HepG2 (cell line): ENCODE data around the gene XRCC1. TPM values are rescaled to one million over a fixed set of nuclear protein-coding genes. Genes with fewer than 3 reads are reported as not detected.

Experiments used
- BORCS8-MEF2B ChIP-seq: sonication (generic); formaldehyde crosslinking; IDR thresholded peaks from 2 replicates; pipeline ENCODE4 v1.8.0; 2022; ENCODE audit warnings: mild to moderate bottlenecking, missing genetic modification reagents
- CBFB ChIP-seq: sonication (generic); formaldehyde crosslinking; IDR thresholded peaks from 2 replicates; pipeline ENCODE4 v1.4.0; 2020; ENCODE audit warnings: missing genetic modification reagents
- CHD2 ChIP-seq: IDR thresholded peaks from 2 replicates; pipeline ENCODE4 v1.6.1; 2011; ENCODE audit warnings: low read depth, low read length, improper control_type of control experiment
- DMAP1 ChIP-seq: IDR thresholded peaks from 2 replicates; pipeline ENCODE4 v1.6.1; 2016
- FOXK2 ChIP-seq: fragments of 450-650 bp; IDR thresholded peaks from 2 replicates; pipeline ENCODE4 v1.6.1; 2016
- HDAC1 ChIP-seq: sonication (generic); formaldehyde crosslinking; IDR thresholded peaks from 2 replicates; pipeline ENCODE4 v1.5.1; 2020; ENCODE audit warnings: mild to moderate bottlenecking, missing genetic modification reagents
- NFATC3 ChIP-seq: sonication (generic); formaldehyde crosslinking; IDR thresholded peaks from 2 replicates; pipeline ENCODE4 v1.5.1; 2020; ENCODE audit warnings: mild to moderate bottlenecking, missing genetic modification reagents
- NFE2L1 ChIP-seq: sonication (generic); formaldehyde crosslinking; IDR thresholded peaks from 2 replicates; pipeline ENCODE4 v1.4.0; 2020; ENCODE audit warnings: missing genetic modification reagents, mild to moderate bottlenecking, borderline replicate concordance
- NFE2L2 ChIP-seq: fragments of 150-350 bp; IDR thresholded peaks from 2 replicates; pipeline ENCODE4 v1.6.1; 2014; ENCODE audit warnings: low read length
- SOX5 ChIP-seq: IDR thresholded peaks from 2 replicates; pipeline ENCODE4 v1.6.1; 2016; ENCODE audit warnings: borderline replicate concordance
- TCF7 ChIP-seq: sonication (generic); IDR thresholded peaks from 2 replicates; pipeline ENCODE4 v1.6.1; 2016; ENCODE audit warnings: antibody characterized with exemption, low read depth
- TMF1 ChIP-seq: sonication (generic); formaldehyde crosslinking; IDR thresholded peaks from 2 replicates; pipeline ENCODE4 v1.8.1; 2022; ENCODE audit warnings: low read depth, missing genetic modification reagents
- ZBTB42 ChIP-seq: sonication (generic); formaldehyde crosslinking; IDR thresholded peaks from 2 replicates; pipeline ENCODE4 v1.5.0; 2020; ENCODE audit warnings: mild to moderate bottlenecking, missing genetic modification reagents
- ZFP36 ChIP-seq: fragments of 150-350 bp; IDR thresholded peaks from 2 replicates; pipeline ENCODE4 v1.6.1; 2018; ENCODE audit warnings: borderline replicate concordance, low read length, low read depth; ENCODE audit not compliant: partially characterized antibody
- ZNF333 ChIP-seq: sonication (generic); formaldehyde crosslinking; IDR thresholded peaks from 2 replicates; pipeline ENCODE4 v1.4.0; 2020; ENCODE audit warnings: mild to moderate bottlenecking, missing genetic modification reagents, borderline replicate concordance
- ZNF33A ChIP-seq: sonication (generic); formaldehyde crosslinking; IDR thresholded peaks from 2 replicates; pipeline ENCODE4 v1.5.1; 2020; ENCODE audit warnings: missing genetic modification reagents, mild to moderate bottlenecking, moderate library complexity, borderline replicate concordance
- ZNF354B ChIP-seq: sonication (generic); formaldehyde crosslinking; IDR thresholded peaks from 2 replicates; pipeline ENCODE4 v1.8.0; 2022; ENCODE audit warnings: mild to moderate bottlenecking, missing genetic modification reagents
- ZNF441 ChIP-seq: sonication (generic); formaldehyde crosslinking; IDR thresholded peaks from 2 replicates; pipeline ENCODE4 v1.7.0; 2021; ENCODE audit warnings: missing genetic modification reagents, borderline replicate concordance
- ZNF510 ChIP-seq: sonication (generic); formaldehyde crosslinking; IDR thresholded peaks from 2 replicates; pipeline ENCODE4 v1.4.0; 2020; ENCODE audit warnings: low read depth, mild to moderate bottlenecking, missing genetic modification reagents
- ZNF556 ChIP-seq: sonication (generic); formaldehyde crosslinking; IDR thresholded peaks from 2 replicates; pipeline ENCODE4 v1.4.0; 2020; ENCODE audit warnings: mild to moderate bottlenecking, missing genetic modification reagents, borderline replicate concordance
- ZNF7 ChIP-seq: IDR thresholded peaks from 2 replicates; pipeline ENCODE4 v1.6.1; 2016; ENCODE audit warnings: missing biosample characterization, missing genetic modification reagents
- ZNF713 ChIP-seq: sonication (generic); formaldehyde crosslinking; IDR thresholded peaks from 2 replicates; pipeline ENCODE4 v1.4.0; 2020; ENCODE audit warnings: mild to moderate bottlenecking, missing genetic modification reagents
- ZSCAN30 ChIP-seq: sonication (generic); formaldehyde crosslinking; IDR thresholded peaks from 2 replicates; pipeline ENCODE4 v1.5.0; 2020; ENCODE audit warnings: mild to moderate bottlenecking, missing genetic modification reagents
- polyA plus RNA-seq, 8 experiments: library from polyadenylated mRNA; depleted of rRNA in 3 of 8; stranded (reverse) in 7 of 8; unstranded in 1 of 8; fragments of >200 nt; fragmentation: Illumina TruSeq in 4 of 8; extraction: Trizol in 4 of 8; gene quantifications; 2 replicates each; pipeline versions ENCODE4 v1.2.1 to v1.2.3, GENCODE V29; 2011 to 2016; ENCODE audit warnings: low read depth in 4 of 8, missing spikeins in 1 of 8, mixed read lengths in 1 of 8; ENCODE audit not compliant: insufficient read depth in 1 of 8
- total RNA-seq, 5 experiments: library from RNA; depleted of rRNA; stranded (reverse); fragments of >200 nt; fragmentation: Illumina TruSeq; extraction: Trizol; gene quantifications; 2 replicates each; pipeline ENCODE4 v1.2.3, GENCODE V29; 2016; ENCODE audit warnings: low read depth in 1 of 5
- TF ChIP-seq, protein P1 (sequence below): sonication (generic); formaldehyde crosslinking; IDR thresholded peaks from 2 replicates; pipeline ENCODE4 v1.4.0; 2020; ENCODE audit warnings: mild to moderate bottlenecking, missing genetic modification reagents
- TF ChIP-seq, protein P2 (sequence below): IDR thresholded peaks from 2 replicates; pipeline ENCODE4 v1.6.1; 2018; ENCODE audit warnings: missing genetic modification reagents, mild to moderate bottlenecking, missing compliant biosample characterization
- TF ChIP-seq, protein P3 (sequence below): IDR thresholded peaks from 2 replicates; pipeline ENCODE4 v1.6.1; 2016; ENCODE audit warnings: mild to moderate bottlenecking, missing biosample characterization, missing genetic modification reagents
- TF ChIP-seq, protein P4 (sequence below): IDR thresholded peaks from 2 replicates; pipeline ENCODE4 v1.6.1; 2016; ENCODE audit warnings: missing biosample characterization, missing genetic modification reagents, low read depth
- TF ChIP-seq, protein P5 (sequence below): sonication (generic); formaldehyde crosslinking; IDR thresholded peaks from 2 replicates; pipeline ENCODE4 v1.8.0; 2022; ENCODE audit warnings: mild to moderate bottlenecking, missing genetic modification reagents, borderline replicate concordance

XRCC1 gene
- total and polyA plus RNA-seq, 2 of the 13 experiments (the other 11 are each of a cell fraction or from before 2014, with no cell fraction given) = 24.7 to 26.3 TPM

DNA sequence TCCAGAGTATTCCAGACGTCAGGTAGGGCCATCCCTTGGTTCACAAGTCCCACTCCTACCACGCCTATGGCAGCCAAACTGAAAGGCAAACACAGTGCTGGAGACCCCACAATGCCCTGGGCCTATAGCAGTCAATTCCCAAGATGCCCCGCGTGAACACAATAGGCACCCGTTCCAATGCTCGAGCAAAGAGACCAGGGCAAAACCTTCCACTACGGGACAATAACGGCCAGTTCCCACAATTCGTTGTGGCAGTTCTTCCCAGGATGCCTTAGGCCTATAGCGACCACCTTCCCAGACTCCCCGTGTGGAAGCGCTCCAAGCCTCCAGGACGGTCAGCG, 43.6 kb upstream of the XRCC1 start (continued):
- TF ChIP-seq BORCS8-MEF2B (CRISPR knock-in tag) (no peak), DMAP1 (CRISPR knock-in tag) (no peak; the same call in 1 of the 2 replicates), CBFB (no peak), SOX5 (CRISPR knock-in tag) (no peak), NFATC3 (CRISPR knock-in tag) (no peak), CHD2 (no peak), TCF7 (no peak), ZNF333 (CRISPR knock-in tag) (no peak), TMF1 (CRISPR knock-in tag) (no peak), ZNF354B (CRISPR knock-in tag) (no peak), ZNF713 (CRISPR knock-in tag) (no peak), ZNF33A (no peak), ZNF510 (0 out of 2 replicates have a peak, but pooled peaks have one; percentile 10), ZBTB42 (no peak), ZNF441 (CRISPR knock-in tag) (peak; percentile 75; the same call in 1 of the 2 replicates), NFE2L2 (no peak), ZFP36 (no peak), FOXK2 (no peak), NFE2L1 (CRISPR knock-in tag) (no peak), ZNF556 (CRISPR knock-in tag) (no peak), HDAC1 (no peak), ZSCAN30 (no peak), ZNF7 (CRISPR knock-in tag) (no peak)
- TF ChIP-seq, protein P1, sequence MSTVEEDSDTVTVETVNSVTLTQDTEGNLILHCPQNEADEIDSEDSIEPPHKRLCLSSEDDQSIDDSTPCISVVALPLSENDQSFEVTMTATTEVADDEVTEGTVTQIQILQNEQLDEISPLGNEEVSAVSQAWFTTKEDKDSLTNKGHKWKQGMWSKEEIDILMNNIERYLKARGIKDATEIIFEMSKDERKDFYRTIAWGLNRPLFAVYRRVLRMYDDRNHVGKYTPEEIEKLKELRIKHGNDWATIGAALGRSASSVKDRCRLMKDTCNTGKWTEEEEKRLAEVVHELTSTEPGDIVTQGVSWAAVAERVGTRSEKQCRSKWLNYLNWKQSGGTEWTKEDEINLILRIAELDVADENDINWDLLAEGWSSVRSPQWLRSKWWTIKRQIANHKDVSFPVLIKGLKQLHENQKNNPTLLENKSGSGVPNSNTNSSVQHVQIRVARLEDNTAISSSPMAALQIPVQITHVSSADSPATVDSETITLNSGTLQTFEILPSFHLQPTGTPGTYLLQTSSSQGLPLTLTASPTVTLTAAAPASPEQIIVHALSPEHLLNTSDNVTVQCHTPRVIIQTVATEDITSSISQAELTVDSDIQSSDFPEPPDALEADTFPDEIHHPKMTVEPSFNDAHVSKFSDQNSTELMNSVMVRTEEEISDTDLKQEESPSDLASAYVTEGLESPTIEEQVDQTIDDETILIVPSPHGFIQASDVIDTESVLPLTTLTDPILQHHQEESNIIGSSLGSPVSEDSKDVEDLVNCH (CRISPR knock-in tag) = peak; percentile 76; the same call in 1 of the 2 replicates
- TF ChIP-seq, protein P2, sequence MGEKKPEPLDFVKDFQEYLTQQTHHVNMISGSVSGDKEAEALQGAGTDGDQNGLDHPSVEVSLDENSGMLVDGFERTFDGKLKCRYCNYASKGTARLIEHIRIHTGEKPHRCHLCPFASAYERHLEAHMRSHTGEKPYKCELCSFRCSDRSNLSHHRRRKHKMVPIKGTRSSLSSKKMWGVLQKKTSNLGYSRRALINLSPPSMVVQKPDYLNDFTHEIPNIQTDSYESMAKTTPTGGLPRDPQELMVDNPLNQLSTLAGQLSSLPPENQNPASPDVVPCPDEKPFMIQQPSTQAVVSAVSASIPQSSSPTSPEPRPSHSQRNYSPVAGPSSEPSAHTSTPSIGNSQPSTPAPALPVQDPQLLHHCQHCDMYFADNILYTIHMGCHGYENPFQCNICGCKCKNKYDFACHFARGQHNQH (CRISPR knock-in tag) = peak; percentile 17; the same call in 1 of the 2 replicates
- TF ChIP-seq, protein P3, sequence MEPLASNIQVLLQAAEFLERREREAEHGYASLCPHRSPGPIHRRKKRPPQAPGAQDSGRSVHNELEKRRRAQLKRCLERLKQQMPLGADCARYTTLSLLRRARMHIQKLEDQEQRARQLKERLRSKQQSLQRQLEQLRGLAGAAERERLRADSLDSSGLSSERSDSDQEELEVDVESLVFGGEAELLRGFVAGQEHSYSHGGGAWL (CRISPR knock-in tag) = no peak
- TF ChIP-seq, protein P4, sequence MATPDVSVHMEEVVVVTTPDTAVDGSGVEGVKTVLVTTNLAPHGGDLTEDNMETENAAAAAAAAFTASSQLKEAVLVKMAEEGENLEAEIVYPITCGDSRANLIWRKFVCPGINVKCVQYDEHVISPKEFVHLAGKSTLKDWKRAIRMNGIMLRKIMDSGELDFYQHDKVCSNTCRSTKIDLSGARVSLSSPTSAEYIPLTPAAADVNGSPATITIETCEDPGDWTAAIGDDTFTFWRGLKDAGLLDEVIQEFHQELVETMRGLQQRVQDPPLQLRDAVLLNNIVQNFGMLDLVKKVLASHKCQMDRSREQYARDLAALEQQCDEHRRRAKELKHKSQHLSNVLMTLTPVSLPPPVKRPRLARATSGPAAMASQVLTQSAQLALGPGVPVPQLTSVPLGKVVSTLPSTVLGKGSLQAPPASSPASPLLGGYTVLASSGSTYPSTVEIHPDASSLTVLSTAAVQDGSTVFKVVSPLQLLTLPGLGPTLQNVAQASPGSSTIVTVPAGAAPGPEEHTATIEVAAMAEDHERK (CRISPR knock-in tag) = no peak
- TF ChIP-seq, protein P5, sequence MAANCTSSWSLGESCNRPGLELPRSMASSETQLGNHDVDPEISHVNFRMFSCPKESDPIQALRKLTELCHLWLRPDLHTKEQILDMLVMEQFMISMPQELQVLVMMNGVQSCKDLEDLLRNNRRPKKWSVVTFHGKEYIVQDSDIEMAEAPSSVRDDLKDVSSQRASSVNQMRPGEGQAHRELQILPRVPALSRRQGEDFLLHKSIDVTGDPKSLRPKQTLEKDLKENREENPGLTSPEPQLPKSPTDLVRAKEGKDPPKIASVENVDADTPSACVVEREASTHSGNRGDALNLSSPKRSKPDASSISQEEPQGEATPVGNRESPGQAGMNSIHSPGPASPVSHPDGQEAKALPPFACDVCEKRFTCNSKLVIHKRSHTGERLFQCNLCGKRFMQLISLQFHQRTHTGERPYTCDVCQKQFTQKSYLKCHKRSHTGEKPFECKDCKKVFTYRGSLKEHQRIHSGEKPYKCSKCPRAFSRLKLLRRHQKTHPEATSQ = no peak
